ENCODE data around the gene TBC1D10A.

DNA sequence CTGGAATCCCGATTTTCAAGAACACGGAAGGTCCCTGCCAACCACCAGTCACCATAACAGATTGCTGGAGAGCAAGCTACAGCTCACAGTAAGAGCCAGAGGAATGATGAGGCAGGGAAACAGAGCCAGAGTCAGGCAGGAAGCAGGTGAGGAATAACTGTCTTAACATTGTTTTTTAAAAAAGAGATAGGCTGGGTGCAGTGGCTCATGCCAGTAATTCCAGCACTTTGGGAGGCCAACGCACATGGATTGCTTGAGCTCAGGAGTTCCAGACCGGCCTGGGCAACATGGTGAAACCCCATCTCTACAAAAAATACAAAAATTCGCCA lies 24.0 kb downstream of the TBC1D10A start:
- TF ChIP-seq, protein P1, sequence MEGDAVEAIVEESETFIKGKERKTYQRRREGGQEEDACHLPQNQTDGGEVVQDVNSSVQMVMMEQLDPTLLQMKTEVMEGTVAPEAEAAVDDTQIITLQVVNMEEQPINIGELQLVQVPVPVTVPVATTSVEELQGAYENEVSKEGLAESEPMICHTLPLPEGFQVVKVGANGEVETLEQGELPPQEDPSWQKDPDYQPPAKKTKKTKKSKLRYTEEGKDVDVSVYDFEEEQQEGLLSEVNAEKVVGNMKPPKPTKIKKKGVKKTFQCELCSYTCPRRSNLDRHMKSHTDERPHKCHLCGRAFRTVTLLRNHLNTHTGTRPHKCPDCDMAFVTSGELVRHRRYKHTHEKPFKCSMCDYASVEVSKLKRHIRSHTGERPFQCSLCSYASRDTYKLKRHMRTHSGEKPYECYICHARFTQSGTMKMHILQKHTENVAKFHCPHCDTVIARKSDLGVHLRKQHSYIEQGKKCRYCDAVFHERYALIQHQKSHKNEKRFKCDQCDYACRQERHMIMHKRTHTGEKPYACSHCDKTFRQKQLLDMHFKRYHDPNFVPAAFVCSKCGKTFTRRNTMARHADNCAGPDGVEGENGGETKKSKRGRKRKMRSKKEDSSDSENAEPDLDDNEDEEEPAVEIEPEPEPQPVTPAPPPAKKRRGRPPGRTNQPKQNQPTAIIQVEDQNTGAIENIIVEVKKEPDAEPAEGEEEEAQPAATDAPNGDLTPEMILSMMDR (conservative IDR thresholded peaks at IDR 0.05; ENCODE audit: low read depth, low read length), result no peak
- TF ChIP-seq EZH2 (IDR thresholded peaks at IDR 0.05; ENCODE audit: low read length, unreplicated experiment) (no peak), EZH2phosphoT487 (IDR thresholded peaks at IDR 0.05; ENCODE audit: borderline replicate concordance, low read length) (no peak)

All from PC-3 (cell line).